Activated naive CD4-positive, alpha-beta T cell (primary cell): ENCODE results near the gene MZF1.
"Not testable (repeated sequence)": the region's sequence is repeated elsewhere in the genome, so short reads cannot be mapped to it uniquely, and the experiment has no call there.

Experiments used
- DNase-seq, 4 experiments: peaks; one replicate each; lab custom pipeline; 2025; lab: John Stamatoyannopoulos, UW

The MZF1 gene

GRCh38 chr19:58572818-58573657, at the start of gene MZF1:
MZF1 (minus strand) TSS chr19:58573335; CDS start chr19:58571389, 1,946 bp downstream.
- DNase-seq, result no peak

- DNase-seq, result not testable (repeated sequence)
Measured at GRCh38 chr19:58607213-58607612, 34.1 kb upstream of the MZF1 start.

GRCh38 chr19:58606251-58606896, 33.2 kb upstream of the MZF1 start:
- DNase-seq, result not testable (repeated sequence)

- DNase-seq, result no peak
Measured at GRCh38 chr19:58586133-58586765, 13.1 kb upstream of the MZF1 start.

GRCh38 chr19:58585442-58586132, 12.5 kb upstream of the MZF1 start:
- no peak for DNase-seq

GRCh38 chr19:58584498-58585441, 11.6 kb upstream of the MZF1 start:
- no peak for DNase-seq

GRCh38 chr19:58582985-58583384, 9.8 kb upstream of the MZF1 start:
- no peak for DNase-seq

- no peak for DNase-seq
Measured at GRCh38 chr19:58581227-58582141, 8.3 kb upstream of the MZF1 start.

GRCh38 chr19:58579473-58580142, 6.5 kb upstream of the MZF1 start:
- DNase-seq, result no peak

GRCh38 chr19:58578012-58578925, 5.1 kb upstream of the MZF1 start:
- DNase-seq, result no peak

GRCh38 chr19:58577581-58577980, 4.4 kb upstream of the MZF1 start:
- not testable (repeated sequence) for DNase-seq

GRCh38 chr19:58575183-58576041, 2.3 kb upstream of the MZF1 start:
- DNase-seq, result no peak

GRCh38 chr19:58573658-58574164, 576 bp upstream of the MZF1 start:
- DNase-seq, result no peak

- no peak for DNase-seq
Measured at GRCh38 chr19:58572026-58572817, 913 bp downstream of the MZF1 start.

GRCh38 chr19:58571575-58571947, 1.6 kb downstream of the MZF1 start:
- no peak for DNase-seq

GRCh38 chr19:58570770-58571574, 2.2 kb downstream of the MZF1 start:
- no peak for DNase-seq
